ENCODE results near the gene HMGB1.

GRCh38 chr13:30408319-30409101 is 57.2 kb downstream of the HMGB1 start:
- TF ChIP-seq POLR2A (IDR thresholded peaks at IDR 0.05; ENCODE audit: low read depth) (no peak), CTCF (IDR thresholded peaks at IDR 0.05) (peak; percentile 85 to 96 (median 96)), POLR2AphosphoS5 (IDR thresholded peaks at IDR 0.05) (peak; percentile 77 to 78), EP300 (IDR thresholded peaks at IDR 0.05) (no peak)
